Fibroblast of the aortic adventitia (primary cell): ENCODE data around the gene PAOX. TPM values are rescaled to one million over a fixed set of nuclear protein-coding genes. Genes with fewer than 3 reads are reported as not detected.
"Not testable (repeated sequence)": the region's sequence is repeated elsewhere in the genome, so short reads cannot be mapped to it uniquely, and the experiment has no call there.

ENCODE experiments used
- DNase-seq: peaks from one replicate; pipeline ENCODE4 v3.0.0-alpha.2; 2010; ENCODE audit warnings: low read depth
- H3K4me3 ChIP-seq: 2 replicates; pipeline ENCODE4 v1.5.1; 2011; ENCODE audit warnings: low read depth, mild to moderate bottlenecking, control low read depth, low read length, moderate library complexity
- CTCF ChIP-seq: IDR thresholded peaks from 2 replicates; pipeline ENCODE4 v1.5.1; 2011; ENCODE audit warnings: mild to moderate bottlenecking, low read length, control low read depth, inconsistent platforms; ENCODE audit not compliant: insufficient read depth
- total RNA-seq: library from RNA; depleted of rRNA; stranded (reverse); fragments of >200 nt; gene quantifications from 2 replicates; pipeline ENCODE4 v1.2.3, GENCODE V29; 2012; ENCODE audit warnings: low replicate concordance

PAOX gene
- total RNA-seq, 1 donor = 4.9 TPM

GRCh38 chr10:133412381-133412711 is 33.3 kb downstream of the PAOX start:
- no peak for DNase-seq
- H3K4me3 ChIP-seq = no peak overlapping the region
- no peak for TF ChIP-seq CTCF

GRCh38 chr10:133414401-133414800 is 35.3 kb downstream of the PAOX start:
- not testable (repeated sequence) for H3K4me3 ChIP-seq, DNase-seq

DNA sequence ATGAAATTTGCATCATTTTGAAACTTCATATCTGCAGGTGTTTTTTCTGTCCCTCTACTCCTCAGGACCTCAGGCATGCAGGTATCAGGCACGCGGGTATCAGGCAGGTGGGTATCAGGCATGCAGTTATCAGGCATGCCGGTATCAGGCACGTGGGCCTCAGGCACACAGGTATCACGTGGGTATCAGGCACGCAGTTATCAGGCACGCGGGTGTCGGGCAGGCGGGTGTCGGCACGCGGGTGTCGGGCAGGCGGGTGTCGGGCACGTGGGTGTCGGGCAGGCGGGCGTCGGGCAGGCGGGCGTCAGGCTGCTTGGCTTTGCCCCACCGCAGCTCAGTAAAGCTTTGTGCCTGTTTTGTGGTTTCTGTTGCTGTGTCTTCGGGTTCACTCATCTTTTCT is 36.7 kb downstream of the PAOX start:
- TF ChIP-seq CTCF = no peak
- no peak for DNase-seq
- no peak overlapping the region for H3K4me3 ChIP-seq

GRCh38 chr10:133418289-133418993 is 39.4 kb downstream of the PAOX start:
- no peak for TF ChIP-seq CTCF
- DNase-seq = no peak

GRCh38 chr10:133419211-133419950 is 40.3 kb downstream of the PAOX start:
- H3K4me3 ChIP-seq = no peak overlapping the region
- no peak for TF ChIP-seq CTCF
- no peak for DNase-seq

More at GRCh38 chr10:133418289-133418993, 39.4 kb downstream of the PAOX start:
- H3K4me3 ChIP-seq = no peak overlapping the region

GRCh38 chr10:133420028-133420427 is 41.0 kb downstream of the PAOX start:
- no peak overlapping the region for H3K4me3 ChIP-seq
- no peak for TF ChIP-seq CTCF
- DNase-seq = no peak

- H3K4me3 ChIP-seq = no peak overlapping the region
- no peak for TF ChIP-seq CTCF
- no peak for DNase-seq
These were observed 41.5 kb downstream of the PAOX start for GRCh38 chr10:133420579-133420978.
